HG03039 (cell line): ENCODE data around the gene HAND1.

Experiments
- ATAC-seq: cut with Tn5 transposase; IDR thresholded peaks from one replicate; pipeline ENCODE4 v1.9.1; 2021; ENCODE audit warnings: mild to moderate bottlenecking, moderate library complexity; ENCODE audit not compliant: unreplicated experiment

Gene HAND1

DNA sequence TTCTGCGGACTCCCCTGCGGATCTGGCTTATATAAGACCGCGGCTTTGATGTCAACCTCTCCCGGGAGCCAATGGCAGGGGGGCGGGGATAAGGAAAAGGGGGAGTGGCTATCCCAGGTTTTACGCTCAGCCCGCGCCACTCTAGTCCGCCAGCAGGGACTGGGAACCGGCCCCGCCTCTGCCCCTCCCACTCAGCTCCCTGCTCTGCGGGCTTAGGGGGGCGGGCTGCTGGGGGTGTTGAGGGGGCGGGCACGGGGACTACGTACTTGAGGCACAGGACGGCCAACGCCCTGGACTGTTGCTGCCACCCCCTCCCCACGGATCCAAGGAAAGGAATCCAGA is at the start of gene HAND1:
TSS of gene HAND1 (minus strand) at position 4 of the 342 bp plus-strand sequence. CDS start 219 bp downstream, outside the sequence.
- ATAC-seq, result no peak

DNA sequence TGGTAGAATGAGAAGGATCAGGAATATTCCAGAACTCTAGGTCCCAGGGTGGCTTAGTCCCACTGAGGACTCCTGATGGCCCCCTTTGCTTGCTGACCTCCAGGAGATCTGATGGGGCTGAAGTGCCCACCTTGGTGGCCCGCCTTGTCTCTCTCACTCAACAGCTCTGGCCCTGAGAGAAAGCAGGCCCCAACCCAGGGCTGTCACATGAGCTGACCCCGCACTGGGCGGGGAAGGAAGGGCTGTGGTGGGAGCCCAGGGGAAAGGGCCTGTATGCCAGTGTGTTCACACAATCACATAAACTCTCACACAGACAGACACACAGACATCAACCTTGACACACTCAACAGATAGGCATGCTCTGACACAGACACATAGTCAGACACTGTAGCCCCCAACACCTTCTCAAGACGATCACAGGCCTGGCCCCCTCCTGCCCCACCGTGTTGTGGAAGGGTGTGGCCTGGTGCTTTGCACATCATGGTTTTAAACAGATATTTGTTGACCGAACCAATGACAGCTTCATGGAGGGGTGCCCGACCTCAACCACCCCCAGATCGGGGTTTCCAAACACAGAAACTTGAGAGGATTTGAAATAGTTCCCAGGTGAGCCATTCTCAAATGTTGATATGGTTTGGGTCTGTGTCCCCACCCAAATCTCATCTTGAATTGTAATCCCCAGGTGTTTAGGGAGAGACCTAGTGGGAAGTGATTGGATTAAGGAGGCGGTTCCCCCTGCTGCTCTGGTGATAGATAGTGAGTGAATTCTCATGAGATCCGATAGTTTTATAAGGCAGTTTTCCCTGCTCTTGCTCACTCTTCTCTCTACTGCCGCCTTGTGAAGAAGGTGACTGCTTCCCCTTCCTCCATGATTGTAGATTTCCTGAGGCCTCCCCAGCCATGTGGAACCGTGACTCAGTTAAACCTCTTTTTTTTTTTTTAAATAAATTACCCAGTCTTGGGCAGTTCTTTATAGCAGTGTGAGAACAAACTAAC is 48.5 kb upstream of the HAND1 start:
- ATAC-seq, result no peak

DNA sequence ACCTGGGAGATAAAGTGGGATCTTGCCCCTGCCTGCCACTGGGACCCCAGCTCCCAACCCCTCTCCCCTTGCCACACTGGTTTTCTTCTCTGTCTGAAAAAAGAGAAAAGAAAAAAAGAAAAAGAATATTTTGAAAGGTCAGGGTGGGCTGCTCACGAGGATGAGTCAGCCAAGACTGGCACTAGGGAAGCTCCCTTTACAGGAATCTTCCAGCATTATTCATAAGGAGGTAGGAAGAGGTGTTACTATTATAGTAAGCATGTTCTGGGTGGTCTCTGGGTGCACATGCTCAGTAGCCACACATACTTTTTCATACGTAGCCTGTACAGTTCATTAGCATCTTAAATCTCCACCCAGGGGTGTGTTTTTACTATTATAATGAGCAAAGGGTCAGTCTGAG is 46.8 kb upstream of the HAND1 start:
- ATAC-seq, result no peak

DNA sequence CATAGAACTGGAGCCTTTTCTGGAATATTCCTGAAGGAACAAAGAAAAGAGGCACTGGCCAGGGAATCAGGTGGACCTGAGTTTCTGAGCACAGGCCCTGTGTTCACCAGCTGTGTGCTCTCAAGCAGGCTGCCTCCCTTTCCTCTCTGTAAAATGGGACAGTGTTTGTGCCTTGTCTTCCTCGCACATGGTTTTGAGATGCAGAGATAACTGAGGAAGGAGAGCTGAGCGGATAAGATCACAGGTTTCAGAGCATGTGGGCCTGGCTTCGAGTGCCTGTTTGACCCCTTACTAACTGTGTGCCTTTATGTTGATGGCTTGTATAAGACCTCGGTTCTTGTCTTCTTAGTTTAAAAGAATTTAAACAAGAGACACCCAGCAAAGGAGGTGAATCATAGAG is 46.2 kb upstream of the HAND1 start:
- no peak for ATAC-seq

DNA sequence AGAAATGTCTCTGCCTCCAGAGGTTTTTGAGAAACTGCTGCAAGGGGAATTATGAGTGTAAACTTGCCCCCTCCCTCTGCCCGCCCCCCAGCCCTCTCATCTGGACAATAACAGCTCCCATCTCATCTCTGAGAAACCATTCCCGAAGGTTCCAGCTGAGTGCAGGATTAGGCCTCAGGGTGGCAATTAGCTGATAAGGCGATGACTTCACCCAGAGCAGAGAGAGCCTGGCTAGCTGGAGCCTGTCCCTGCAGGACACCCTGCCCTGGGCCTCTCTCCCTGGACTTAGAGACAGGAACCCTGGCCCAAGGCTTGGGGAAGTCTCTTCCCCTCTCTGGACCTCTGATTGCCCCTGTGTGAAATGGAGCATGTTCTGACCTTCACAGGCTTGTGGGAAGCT is 45.7 kb upstream of the HAND1 start:
- ATAC-seq, result no peak

DNA sequence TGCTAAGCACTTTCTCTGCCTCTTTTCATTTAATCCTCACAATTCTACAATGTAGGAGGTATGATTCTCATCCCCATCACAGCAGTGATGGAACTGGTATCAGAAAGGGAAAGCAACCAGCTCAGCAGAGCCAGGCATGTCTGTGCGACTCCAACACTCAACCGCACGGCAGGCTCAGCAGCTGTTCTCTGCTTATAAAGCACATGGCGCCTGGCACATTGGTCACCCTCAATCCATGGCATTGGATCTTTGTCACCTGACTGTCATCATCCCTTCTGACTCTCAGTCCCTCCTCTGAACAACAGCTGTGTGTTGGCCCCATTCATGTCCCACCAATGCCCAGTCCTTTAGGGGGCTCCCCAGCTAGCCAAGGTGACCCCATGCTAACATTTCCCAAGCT is 45.1 kb upstream of the HAND1 start:
- ATAC-seq, result no peak

DNA sequence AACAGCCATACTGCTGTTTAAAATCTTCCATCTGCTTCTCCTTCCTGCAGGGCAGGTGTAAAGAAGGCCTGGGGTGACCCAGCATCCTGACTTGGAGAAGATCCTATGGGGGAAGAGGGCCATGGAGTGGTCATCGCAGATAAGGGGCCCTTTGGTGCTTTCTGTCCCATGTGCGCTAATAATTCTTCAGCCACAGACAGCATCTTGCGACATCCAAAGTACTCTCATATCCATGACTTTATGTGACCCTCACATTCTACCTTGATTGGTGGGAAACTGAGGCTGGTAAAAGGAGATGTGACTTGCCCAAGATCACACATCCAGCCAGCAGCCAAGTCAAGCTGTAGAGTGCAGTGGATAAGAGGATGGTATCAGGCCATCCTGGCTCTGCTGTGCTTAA is 44.3 kb upstream of the HAND1 start:
- no peak for ATAC-seq

DNA sequence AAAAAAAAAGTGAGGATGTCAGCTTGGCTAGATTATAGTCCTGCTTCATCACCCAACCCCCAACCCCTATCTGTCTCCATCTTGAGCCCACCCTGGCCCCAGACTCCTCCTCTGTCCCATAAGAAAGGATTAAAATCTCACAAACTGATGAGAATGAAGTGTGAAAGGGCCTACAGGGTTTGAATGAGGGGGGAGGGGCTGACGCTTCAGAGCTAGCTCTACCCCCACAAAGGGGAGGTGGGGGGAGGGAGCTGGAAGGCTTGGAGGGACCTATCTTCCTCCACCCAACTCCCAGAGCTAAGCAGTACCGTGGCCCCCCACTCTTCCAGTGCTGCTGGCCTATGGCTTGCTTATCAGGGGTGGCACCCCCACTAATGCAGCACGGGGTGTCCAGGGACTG is 43.7 kb upstream of the HAND1 start:
- no peak for ATAC-seq

DNA sequence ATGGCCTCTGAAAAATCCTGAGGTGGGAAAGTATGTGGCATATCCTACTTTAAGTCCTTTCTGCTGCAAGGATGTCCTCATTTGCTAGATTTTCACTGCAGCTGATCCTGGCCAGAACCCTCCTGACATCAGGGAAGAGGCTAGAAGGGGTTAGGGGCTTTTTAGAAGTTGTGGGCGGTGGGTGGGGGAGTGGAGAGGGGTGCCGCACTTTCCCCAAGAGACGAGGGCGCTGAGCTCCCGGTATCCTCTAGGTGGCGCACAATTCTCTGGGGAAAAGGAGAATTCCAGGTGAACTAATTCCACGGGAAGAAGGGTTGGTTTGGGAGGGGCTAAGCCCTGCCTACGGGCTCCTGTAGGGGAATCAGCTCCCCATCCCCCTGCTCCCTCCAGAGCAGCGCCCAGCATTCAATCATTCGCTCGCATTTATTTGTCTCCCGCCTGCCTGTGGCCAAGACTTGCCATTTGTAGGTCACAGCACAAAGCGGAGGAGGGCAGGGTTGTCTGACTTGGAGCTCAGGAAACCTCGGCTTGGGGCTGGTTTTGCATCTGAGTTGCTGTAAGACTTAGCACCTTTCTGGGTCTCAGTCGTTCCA is 42.9 kb upstream of the HAND1 start:
- ATAC-seq, result no peak

DNA sequence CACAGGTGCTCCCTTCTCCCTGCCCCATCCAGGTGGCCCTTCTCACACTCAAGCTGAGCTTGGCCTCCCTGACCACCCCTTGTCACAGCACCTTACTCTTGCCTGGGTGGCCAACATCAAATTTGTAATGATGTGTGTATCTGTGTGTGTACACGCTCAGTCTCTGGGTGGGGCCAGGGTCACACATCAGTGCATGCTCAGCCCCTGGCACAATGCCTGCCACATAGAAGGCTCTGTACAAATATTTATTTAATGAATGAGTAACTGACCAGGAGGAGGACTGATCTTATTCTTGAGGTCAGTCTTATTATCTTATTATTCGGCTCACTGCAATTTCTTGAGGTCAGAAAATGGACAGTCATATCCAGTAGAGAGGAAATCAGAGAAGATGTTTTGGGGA is 41.3 kb upstream of the HAND1 start:
- no peak for ATAC-seq

DNA sequence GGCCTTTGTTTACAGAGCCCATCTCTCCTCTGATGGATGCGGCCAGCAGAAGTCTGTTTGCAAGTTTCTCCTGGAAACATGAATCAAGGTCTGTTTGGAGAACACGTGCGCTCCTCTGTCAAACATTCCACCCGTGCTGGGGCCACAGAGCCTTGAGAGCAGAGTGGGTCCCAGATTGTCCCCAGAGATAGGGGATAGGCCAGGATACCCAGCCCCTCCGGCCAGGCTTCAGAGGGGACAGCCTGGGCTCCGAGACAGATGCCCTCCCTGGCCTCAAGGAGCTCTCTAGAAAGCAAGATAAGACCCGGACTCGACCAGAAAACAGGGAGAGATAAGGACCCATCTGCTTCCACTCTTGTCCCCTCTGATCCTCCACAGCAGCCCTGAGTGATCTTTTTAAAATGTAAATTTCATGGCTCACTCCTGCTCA is 40.4 kb upstream of the HAND1 start:
- ATAC-seq, result no peak

DNA sequence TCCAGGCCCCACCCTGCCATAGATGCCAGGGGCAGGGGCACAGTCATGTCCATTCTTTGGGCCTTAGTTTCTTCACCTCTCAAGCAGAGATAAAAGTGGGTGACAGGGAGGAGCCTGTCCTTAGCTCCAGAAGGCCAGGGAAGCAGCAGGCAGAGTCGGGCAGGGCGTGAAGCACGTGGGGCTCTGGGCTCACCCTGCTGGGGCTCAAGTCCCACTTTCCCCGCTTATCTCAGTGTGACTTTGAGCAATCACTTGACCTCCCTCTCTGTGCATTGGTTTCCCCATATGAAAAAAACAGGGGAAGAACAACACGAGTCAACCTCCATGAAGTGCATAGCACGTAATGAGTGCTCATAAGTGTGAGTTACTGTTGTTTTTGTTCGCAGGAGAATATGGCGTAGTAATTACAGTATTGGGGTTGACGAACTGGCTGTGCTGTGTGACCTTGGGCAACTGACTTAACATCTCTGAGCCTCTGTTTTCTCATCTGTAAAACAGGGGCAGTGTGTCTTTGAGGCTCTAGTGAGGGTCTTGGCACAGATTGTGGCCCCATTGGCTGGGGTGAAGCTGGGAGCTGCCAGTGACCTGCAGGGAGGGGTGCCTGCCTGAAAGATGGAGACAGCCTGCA is 39.9 kb upstream of the HAND1 start:
- ATAC-seq, result no peak

DNA sequence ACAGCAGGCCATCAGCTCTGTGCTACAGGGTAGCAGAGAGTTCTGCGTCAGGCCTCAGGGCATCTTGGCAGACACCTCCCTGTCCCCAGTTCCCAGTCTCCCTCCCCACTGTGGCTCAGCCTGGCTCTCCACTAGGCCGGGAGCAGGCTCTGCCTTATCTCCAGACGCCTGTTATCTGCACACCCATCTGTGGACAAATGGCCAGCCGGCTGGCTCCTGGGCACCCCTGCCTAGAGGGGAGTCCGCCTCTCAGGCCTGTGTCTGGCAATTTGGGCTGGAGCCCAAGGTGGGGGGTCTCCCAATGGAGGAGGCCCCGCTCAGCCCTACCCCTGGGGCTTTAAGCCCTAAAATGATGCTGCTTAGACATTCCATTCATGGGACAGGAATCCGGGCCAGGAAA is 39.2 kb upstream of the HAND1 start:
- ATAC-seq, result no peak

DNA sequence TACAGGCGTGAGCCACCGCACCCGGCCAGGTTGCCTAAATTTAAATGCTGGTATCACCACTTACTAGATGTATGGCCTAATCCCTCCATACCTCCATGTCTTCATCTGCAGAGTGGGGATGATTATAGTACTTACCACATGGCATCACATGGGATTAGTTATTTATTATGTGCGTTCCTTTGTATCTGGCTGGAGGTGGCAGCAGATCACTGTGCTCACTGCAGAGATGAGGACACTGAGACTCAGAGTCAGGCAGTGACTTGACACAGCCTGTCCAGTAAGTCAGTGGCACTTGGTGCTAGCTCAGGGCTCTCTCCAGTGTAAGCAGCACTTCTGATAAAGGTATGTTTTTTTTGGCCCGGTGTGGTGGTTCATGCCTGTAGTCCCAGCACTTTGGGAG is 38.4 kb upstream of the HAND1 start:
- ATAC-seq, result no peak

DNA sequence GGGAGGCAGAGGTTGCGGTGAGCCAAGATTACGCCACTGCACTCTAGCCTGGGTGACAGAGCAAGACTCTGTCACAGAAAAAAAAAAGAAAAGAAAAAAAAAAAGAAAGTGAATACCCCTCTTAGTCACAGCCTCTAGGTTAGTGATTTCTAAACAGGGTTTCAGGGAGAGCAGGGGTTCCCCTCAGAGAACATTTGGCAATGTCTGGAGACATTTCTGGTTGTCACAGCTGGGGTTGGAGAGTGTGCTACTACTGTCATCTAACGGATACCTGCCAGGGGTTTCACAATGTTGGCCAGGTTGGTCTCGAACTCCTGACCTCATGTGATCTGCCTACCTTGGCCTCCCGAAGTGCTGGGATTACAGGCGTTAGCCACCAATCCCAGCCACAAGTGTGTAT is 37.5 kb upstream of the HAND1 start:
- peak; percentile 73 for ATAC-seq

DNA sequence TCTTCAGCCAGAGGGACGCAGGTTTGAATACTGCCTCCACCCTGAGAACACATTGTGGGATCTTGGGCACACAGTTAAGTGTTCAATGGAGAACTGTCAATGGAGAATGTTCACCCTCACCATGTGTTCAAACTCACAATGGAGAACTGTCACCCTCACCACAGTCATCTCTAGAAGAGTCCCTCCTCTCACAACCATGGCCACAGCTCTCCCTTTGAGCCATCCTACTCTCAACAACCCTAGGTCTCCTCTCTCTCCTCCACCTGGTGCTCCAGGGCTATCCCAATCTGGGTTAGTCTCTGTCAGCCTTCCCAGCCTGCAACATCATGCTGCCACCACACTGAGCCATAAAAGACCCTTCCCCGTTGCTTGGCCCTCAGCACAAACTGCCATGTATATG is 36.3 kb upstream of the HAND1 start:
- peak; percentile 40 for ATAC-seq

DNA sequence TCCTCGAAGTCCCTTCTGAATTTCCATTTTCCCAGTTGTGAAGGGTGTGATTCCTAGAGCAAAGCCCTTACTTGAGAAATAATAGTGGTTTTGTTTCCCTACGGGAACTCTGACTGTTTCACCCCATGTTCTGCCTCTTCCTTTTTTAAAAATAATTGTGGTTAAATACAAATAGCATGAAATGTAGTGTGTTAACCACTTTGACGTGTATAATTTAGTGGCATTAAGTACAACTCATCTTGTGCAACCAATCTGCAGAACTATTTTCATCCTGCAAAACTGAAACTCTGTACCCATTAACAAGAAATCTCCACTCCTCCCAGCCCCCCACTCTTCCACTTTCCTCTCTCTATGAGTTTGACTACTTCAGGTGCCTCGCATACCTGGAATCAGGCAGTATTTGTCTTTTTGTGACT is 35.6 kb upstream of the HAND1 start:
- peak; percentile 37 for ATAC-seq

DNA sequence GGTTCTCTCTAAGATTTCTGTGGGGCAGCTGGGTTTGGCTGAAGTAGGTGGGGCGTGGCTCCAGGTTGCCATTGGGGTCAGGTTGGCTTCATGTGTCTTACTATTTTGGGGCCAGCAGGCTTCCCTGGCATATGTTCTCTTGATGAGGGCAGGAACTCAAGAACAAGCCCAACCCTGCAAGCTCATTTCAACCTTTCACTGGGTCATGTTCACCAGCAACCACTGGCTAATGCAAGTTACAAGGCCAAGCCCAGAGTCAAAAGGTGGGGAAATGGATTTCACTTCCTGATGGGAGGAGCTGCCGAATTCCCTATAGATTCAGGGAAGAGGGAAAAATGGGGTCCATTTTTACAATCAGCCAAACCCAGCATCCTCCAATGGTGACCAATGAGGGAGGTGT is 34.0 kb upstream of the HAND1 start:
- no peak for ATAC-seq

DNA sequence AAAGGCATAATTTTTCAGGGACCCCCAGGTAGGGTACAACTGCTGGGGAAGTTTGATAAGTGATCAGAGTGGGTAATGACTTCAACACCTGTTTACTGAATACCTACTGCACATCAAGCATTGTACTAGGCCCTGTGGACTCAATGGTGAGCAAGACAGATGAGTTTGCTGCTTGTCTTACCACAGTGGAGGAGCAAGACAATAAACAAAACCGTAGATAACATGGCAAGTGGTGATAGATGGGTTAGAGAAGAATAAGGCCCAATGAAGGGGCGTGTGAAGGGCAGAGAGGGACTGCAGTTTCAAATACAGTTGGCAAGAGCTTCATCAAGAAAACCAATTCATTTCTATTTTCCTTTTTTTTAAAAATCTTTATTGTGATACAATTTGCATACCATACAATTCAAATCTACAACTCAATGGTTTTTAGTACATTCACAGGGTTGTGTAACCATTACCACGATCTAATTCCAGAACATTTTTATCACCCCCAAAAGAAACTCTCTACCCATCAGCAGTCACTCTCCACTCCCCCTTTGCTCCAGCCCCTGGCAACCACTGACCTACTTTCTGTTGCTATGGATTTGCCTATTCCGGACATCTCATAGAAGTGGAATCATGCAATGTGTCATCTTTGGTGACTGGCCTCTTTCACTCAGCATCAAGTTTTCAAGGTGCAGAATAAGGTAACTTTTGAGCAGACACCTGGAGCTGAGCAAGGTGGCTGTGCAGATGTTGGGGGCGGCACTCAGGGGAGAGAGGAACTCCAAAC is 31.9 kb upstream of the HAND1 start:
- ATAC-seq, result no peak

DNA sequence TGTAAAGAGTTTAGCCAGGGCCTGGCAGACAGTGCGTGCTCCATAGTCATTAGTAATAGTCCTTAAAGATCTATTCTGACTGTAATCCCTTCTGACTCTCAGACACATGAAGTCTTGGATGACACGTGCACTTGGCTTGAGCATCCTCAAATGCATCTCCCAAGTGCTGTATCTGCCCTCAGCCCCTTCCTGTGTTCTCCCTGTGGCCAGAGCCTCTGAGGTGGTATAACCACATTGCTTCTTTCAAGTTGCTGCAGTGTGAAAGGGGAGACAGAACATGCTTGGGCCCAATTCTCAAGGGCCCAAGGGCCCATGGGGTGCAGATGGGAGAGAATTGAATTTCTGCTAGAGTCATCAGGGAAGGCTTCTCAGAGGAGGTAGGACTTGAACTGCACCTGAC is 30.1 kb upstream of the HAND1 start:
- no peak for ATAC-seq

DNA sequence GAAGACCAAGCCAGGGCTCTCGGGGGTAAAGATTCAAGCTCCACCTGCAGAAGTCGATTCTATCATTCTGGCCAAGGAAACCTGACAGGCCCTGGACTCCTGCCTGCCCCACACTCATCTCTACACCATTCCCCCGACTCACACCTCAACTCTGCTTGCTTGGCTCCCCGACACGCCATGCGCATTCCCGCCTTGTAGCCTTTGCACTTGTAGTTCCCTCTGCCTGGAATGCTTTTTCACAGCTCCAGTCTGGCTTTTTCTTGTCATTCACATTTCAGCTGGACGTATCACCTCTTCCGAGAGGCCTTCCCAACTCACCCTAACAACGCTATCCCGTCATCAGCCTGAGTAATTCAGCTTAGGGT is 28.7 kb upstream of the HAND1 start:
- ATAC-seq, result no peak
